Measurements from ENCODE around the gene TGFBR1.

Gene TGFBR1

DNA sequence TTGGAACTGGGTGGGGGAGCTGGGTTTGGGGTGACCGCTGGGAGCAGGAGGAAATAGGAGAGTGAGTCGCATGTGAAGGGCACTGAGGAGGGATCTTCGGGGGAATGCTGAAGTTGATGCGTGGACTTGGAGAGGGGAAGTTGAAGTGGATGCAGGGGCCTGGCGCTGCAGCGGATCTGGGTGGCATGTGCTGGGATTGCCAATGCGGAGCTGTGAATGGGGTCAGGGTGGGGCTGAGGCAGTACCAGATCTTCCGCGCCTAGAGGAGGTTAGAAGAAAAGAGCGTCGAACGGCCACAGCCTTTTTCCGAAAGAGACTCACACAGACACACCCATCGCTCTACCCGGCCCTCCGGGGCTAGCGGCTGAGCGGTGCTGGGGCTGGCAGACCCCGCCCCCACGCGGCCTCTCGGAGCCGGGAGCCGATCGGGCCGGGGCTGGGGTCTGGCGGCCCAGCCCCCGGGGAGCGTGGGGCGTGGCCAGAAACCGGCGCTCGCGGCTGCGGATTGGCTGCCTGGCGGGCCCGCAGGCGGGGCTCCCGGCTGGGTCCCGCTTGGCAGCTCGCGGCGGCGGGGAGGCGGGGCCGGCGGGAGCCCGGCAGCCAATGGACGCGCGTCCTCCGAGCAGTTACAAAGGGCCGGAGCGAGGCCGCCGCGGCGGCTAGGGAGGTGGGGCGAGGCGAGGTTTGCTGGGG is at the start of gene TGFBR1:
Gene TGFBR1 (plus strand): TSS at position 655 of the 693 bp plus-strand sequence. CDS start 93 bp downstream, outside the sequence.
- peak; percentile 91 for DNase-seq (ENCODE audit: low read depth)

DNA sequence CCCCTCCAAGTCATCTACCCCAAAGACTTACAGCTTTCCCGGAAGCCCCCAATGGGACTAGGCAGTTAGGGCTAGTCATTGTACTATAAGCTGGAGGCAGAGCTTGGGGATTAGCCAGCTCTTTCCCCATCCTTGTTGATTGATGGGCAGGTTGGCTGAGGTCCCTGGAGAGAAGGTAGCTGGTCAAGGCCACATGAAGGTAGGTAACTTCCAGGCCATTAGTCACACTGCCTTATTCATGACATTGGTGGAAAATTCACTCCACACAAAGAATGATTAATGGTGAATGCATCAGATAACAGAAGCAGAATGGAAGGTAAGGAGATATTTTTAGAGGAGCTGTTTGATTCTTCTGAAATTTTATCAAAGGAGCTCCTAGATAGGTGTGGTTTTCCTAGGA is 49.5 kb upstream of the TGFBR1 start:
- no peak for DNase-seq (ENCODE audit: low read depth)

DNA sequence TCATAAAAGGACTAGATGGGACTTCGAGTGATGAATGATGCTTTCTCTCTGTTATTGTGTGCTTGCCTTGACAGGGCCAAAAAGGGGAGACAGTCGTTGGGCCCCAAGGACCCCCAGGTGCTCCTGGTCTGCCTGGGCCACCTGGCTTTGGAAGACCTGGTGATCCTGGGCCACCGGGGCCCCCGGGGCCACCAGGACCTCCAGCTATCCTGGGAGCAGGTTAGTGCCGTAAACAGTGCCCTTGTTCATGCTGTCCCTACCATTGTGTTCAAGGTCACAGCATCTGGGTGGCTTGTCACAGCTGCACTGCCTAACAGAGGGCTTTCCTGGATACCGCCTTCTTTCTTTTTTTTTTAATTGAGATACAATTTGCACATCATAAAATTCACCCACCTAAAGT is 48.7 kb upstream of the TGFBR1 start:
- no peak for DNase-seq (ENCODE audit: low read depth)

DNA sequence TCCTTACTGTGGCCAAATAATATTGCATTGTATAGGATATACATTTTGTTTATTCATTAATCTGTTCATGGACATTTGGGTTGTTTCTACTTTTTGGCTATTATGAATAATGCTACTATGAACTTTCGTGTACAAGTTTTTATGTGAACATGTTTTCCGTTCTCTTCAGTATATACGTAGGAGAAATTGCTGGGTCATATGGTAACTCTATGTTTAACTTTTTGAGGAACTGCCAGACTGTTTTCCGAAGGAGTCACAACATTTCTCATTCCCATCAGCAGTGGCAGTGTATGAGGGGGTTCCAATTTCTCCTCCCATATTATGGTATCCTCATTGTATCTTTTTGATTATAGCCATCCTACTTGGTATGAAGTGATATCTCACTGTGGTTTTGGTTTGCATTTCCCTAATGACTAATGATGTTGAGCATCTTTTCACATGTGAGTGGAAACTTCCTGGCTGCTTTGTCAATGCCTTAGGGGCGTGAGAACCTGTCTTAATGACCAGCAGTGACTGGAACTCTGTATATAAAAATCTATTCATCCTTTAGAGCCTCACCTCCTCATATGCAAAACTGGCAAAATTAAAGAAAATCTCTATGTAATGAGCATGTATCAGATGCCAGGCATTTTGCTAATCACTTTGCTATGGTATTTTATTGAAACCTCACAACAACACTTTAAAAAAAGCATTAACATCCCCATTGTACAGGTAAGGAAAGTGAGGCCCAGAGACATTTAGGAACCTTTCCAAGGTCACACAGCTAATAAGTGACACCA is 47.8 kb upstream of the TGFBR1 start:
- DNase-seq (ENCODE audit: low read depth), result no peak

DNA sequence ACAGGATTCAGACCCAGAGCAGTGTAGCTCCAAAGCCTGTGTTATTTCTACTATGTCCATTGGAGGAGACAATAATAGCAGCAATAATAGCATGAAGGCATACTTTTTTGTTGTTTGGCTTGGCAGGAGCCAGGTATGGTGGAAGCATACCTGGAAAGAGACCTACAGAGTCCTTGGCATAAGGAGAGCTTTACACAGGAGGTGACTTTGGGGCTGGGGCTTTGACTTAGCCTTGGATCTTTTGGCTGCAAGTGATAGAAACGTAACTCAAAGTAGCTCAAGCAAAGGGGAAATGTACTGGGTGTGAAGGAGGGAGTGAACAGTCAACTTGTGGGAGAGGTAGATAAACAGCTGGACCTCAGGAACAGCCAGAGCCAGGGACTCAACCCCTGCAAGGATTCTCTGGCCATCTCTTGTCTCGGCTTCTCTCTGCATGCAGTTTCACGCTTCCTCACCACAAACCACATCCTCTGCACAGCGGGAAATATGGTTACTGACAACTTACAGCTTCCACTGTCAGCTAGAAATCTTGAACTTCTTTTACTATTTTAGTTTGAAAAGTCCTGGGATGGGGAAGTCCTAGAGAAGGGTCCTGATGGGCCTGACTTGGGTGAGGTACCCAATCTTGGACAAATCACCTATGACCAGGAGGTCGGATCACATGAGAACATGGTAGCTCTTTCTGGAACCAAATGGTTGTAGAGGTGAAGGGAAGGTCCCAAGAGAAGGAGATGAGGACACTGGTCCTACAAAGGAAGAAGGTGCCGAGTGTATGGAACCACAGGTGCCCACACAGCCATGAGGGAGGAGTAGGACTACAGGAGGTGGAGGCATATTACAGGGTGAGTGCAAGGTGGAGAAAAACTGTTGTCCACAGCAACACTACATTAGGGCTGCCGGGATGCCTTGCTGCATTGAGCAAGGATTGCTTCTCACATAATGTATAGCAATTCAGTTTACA is 47.0 kb upstream of the TGFBR1 start:
- peak; percentile 60 for DNase-seq (ENCODE audit: low read depth)

DNA sequence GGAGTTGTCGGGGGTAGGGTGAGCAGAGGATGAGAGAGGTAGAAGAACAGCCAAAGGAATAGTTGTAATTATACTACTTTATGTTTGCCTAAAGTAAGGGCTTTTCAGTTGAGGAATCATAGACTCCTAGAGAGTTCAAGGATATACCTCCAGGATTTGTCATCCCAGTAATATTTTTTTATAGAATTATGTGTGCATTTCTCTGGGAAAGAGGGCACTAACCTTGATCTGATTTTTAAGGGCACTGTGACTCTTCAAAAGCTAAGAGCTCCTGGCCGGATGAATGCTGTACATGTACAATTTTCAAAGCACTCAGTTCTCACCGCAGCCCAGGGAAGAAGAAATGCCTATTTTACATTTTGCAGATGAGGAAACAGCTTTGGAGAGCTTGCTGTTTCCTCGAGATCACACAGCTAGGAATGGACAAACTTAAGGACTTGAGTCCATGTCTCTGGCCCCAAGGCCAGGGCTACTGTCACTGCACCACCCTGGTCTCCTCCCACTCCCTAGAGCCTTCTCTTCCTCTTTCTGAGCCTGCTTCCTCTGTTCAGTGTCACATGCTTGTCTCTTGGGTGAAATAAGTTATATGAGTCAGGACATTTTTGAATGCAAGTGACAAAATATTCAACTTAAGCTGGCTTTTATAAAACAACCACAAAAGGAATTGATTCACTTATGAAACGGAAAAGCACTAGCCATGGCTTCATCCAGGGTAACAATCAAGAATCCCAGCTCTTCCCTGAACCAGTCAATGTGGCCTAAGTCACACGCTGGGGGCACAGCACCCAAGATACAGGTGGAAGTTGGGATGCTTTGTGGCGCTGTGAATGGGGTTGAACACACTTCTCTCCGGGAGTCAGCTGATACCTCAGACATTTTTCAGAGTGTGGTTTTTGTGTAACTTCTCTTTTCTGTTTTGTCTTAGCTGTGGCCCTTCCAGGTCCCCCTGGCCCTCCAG is 45.7 kb upstream of the TGFBR1 start:
- no peak for DNase-seq (ENCODE audit: low read depth)

DNA sequence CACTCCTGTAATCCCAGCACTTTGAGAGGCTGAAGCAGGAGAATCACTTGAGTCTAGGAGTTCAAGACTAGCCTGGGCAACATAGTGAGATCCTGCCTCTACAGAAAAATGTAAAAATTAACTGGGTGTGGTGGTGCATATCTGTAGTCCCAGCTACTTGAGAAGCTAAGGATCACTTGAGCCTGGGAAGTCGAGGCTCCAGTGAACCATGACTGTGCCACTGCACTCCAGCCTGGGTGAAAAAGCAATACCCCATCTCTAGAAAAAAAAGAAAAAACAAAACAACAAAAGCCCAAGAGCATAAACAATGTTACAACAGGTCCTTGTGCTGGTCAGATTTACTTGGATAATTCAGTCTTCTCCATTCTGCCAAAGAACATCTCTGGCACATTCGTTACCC is 44.3 kb upstream of the TGFBR1 start:
- no peak for DNase-seq (ENCODE audit: low read depth)

DNA sequence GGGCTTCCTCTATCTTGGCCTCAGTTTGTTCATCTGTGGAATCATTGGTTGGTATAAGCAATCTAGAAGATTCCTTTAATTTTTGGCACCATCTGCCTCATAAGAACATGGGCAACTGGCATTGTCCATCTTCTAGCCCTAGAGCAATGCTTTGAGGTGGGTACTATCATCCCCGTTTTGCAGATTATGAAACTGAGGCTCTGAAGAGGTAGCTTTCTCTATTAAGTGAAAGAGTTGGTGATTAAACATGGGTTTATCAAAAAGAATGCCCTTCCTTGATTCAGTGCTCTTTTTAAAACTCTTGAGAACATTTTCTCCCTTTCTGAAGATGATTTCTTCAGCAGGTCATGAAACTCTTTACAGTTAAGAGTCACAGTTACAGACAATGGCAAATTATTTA is 42.4 kb upstream of the TGFBR1 start:
- DNase-seq (ENCODE audit: low read depth), result no peak

DNA sequence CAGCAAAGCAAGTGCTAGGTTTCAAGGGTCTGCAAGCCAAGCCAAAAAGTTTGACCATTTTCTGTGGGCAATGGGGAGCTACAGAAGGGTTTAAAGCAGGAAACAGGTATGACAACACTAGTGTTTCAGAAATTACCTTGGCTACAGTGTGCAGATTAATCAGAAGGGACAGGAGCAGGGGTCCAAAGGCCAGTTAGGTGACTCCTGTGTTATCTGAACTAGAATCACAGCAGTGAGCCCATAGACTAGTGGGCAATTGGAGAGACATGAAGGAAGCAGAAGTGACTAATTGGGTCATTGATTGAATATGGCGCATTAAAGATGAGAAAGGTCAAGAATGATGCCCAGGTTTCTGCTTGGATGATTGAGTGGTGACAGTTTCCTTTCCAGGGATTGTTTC is 41.4 kb upstream of the TGFBR1 start:
- DNase-seq (ENCODE audit: low read depth), result no peak

DNA sequence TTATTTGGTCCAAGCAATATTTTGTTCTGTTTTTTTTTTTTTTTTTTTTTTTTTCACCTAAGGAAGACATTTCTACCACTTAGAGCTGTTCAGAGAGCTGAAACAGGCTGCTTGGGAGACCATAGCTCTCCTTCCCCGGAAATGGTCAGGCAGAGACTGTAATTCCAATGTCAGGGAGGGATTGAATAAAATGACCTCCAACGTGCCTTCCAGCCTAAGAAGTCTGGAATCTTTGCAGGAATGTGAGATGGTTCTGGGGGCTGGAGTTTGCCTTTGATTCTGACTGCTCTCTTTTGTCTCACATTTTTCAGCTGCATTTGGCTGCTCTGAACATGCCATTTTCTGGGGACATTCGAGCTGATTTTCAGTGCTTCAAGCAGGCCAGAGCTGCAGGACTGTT is 38.3 kb upstream of the TGFBR1 start:
- DNase-seq (ENCODE audit: low read depth), result no peak

DNA sequence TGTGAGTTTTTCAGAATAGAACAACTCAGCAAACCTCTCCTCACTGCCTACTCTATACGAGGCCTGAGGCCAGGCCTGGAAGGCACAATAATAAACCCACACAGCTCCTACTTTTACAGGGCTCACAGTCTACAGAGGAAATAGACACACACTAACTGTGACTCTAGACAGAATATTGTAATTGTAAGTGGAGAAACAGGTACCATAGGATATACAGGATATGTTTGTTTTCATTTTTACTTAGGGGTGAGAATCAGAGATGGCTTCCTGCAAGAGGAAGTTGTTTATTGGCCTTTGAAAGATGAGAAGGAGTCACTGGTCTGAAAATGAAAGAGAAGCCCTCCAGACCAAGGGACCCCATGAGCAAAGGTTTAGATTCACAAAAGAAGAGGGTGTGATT is 35.8 kb upstream of the TGFBR1 start:
- DNase-seq (ENCODE audit: low read depth), result no peak

DNA sequence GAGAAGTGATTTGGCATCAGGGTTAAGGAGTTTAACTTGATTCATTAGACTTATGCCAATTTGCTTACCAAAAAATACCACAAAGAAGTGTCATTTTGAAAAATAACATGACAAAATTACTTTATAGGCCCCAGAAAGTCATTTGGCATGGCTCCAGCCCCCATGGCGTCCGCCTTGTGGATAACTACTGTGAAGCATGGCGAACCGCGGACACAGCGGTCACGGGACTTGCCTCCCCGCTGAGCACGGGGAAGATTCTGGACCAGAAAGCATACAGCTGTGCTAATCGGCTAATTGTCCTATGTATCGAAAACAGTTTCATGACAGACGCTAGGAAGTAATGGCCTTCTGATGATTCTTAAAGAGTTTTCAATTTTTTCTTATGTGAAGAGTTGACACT is 35.4 kb upstream of the TGFBR1 start:
- DNase-seq (ENCODE audit: low read depth), result no peak

DNA sequence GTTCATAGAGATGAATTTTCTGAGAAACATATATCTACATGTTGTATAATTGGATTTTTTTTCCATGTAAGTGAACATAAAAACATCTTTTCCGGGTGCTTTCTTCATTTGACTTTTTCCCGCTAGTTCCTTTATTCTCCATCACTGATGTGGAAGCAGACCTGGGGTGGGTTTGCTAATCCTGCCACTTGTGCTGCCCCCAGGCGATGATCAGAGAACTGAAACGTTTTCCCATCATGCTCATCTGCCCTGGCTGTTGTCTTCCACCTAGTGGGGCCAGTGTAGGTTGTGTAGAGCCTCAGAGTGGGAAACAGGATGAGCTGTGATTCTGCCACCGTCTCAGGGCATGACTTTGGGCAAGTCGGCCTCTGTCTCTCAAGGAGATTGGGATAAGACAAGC is 34.2 kb upstream of the TGFBR1 start:
- DNase-seq (ENCODE audit: low read depth), result no peak

DNA sequence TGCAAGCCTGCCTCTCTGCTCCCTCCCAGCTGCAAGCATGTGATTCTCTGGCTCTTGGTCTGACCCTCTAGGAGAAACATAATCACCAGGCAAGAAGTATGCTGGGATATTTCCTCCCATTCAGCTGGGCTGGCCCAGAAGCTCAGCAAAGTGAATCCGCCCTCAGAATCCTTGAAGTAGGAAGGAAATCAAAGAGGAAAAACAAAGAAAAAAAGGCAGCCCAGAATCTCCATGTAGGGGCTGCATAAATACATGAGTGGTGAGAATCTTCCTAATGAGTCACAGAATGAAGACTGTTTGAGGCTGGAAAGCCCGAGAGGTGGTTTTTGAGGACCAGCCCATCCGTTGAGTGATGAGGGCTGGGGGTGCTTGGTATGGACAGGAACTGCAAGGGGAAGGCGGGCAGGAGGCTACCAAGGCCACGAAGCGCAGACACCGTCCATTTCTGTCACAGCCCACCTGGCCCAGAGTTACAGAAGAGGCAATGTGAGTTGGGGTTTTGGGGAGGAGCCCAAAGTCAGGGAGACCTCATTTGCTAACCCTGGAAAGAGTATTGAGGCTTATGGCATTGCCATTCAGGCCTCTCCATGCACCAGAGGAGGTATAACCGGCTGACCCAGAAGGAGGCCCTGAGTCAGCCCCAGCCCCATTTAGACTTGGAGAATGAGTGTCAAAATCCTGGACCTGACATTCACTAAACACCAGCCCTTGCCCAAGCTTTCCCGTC is 33.4 kb upstream of the TGFBR1 start:
- no peak for DNase-seq (ENCODE audit: low read depth)

DNA sequence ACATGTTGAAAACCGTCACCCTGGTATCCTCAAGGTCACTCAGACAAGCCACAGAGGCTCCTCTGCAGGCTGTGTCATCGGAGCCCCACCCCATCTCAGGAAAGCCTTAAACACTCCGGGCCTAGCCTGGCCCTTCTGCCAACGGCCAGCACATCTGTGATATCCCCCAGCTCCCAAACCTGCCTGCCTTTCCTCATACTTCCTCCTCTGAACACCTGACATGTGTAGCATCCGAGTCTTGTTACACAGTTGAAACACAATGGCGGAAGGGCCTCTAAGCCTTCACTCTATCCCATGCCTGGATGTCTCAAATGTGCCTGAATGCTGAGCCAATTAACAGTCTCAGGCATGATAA is 32.9 kb upstream of the TGFBR1 start:
- no peak for DNase-seq (ENCODE audit: low read depth)

DNA sequence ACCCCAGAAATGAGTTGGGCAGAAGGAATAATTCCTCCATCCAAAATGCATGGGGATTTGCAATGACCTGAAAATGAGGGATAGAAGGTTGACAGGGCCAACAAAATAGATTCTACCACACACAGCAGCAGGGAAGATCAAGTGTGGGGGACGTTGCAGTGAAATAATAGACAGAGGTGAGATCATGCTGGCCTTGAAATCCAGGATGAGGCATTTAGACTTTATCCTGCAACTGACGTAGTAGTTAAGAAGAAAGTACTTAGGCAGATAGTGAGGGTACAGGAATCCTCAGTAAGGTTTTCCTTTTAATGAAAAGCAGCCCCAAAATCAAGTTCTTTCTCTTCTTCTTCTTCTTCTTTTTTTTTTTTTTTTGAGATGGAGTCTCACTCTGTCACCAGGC is 31.6 kb upstream of the TGFBR1 start:
- DNase-seq (ENCODE audit: low read depth), result no peak

DNA sequence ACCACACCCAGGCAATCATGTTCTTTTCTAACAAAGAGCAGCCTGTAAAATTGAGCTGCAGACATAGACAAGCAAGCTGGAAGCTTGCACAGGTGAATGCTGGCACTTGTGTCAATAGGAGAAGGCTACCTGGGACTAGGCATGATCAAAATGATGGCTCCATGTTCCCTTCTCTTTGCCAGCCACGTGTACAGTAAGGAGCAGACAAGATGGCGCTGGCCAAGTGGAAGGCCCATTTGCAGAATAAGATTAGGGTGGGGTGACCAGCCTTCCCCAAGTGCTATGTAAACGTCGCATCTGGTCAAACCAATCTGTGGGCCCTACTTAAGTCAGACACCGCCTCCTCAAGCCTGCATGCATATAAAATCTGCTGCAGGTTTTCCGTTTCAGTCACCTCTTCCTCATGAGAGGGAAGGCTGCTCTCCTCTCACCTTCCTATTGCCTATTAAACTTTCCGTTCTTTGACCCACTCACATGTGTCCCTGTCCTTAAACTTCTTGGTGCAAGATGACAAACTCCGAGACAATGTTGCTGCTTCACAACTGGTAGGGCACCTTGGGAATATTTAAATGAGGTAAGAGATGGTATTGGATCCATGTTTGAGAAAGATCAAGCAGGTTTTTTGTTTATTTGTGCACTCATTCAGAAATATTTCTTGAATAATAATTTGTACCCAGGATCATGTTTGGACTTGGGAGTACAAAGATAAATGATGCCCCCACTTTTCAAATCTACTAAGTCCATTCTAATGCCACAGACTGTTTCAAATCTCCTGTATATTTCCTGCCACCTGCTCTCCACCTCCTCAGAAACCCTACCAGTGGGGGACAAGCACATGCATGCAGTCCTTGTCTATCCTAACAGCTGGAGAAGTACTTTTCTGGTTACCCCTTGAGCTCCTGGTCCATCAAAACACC is 30.7 kb upstream of the TGFBR1 start:
- DNase-seq (ENCODE audit: low read depth), result no peak

DNA sequence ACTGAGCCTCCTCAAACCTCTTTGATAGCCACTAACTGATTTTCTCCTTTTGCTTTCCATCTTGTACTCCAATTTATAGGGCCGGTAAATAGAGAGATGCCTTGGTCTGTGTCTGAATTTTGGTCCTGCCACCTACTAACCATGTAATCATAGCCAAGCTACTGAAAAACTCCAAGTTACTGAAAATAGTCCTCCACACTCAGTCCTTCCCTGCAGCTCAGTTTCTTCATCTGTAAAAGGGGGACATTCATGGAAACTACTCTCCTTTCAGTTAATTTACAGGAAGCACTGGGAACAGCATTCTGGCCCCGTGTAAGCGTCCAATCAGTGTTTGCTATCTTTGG is 30.0 kb upstream of the TGFBR1 start:
- DNase-seq (ENCODE audit: low read depth), result no peak

DNA sequence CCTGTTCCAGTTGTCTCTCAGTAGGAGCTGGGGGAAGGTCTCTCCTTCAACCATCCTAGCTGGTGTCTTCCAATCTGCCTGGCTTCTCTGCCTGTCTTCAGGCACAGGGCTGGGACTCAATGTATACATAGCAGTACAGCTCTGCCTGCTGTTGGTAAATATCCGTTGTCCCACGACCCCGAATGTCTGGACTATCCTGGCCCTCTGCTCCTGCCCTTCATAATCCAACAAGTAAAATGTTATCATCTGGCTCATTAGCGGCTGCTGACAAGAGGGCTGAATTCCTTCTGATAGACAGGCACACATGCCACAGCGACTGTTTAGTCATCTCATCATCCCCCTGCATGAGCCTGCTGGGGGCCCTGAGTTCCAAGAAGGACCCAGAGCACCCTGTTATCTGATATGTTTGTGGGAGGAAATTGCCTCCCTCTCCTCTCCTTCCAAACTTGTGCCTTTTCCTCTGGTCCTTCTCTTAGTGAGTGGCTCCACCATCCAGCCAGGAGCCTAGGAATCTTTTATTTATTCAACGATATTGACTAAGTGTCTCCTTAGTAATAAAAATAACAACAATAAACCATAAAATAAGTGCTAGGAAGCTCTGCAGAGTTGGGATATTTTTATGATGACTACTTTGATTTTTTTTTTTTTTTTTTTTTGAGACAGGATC is 29.5 kb upstream of the TGFBR1 start:
- DNase-seq (ENCODE audit: low read depth), result no peak
